Retinal pigment epithelial cell (primary cell): Measurements from ENCODE around the gene CNMD.

Source experiments
- DNase-seq: peaks from one replicate; pipeline ENCODE4 v3.0.0-alpha.2; 2010; ENCODE audit warnings: low read depth
- H3K4me3 ChIP-seq: 2 replicates; pipeline ENCODE4 v1.5.1; 2011; ENCODE audit warnings: mild to moderate bottlenecking, low read length, control low read depth, moderate library complexity
- TF ChIP-seq, protein P1 (sequence below): conservative IDR thresholded peaks from 2 replicates; pipeline ENCODE4 v1.5.1; 2011; ENCODE audit warnings: low read depth, low read length, control low read depth, inconsistent platforms

Gene CNMD

GRCh38 chr13:52765611-52766390 lies 26.2 kb upstream of the CNMD start:
- DNase-seq = no peak

DNA sequence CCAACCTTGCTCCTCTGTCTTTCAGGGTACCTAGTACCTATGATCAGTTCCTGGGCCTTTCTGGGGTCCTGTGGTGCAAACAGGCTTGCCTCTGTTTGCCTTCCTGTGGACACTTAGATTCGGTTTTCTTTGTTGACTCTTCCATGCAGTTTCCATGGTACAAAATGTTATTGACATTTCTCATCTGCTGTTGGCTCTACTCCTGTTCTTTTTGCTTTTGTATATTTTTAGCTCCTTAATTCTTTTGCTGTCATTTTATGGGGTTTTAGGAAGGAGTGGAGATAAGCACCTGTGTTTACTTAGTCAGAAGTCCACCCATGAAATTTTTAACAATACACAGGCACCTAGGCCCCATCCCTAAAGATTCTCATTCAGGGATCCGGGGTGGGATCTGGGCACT lies 20.5 kb upstream of the CNMD start:
- TF ChIP-seq, protein P1, sequence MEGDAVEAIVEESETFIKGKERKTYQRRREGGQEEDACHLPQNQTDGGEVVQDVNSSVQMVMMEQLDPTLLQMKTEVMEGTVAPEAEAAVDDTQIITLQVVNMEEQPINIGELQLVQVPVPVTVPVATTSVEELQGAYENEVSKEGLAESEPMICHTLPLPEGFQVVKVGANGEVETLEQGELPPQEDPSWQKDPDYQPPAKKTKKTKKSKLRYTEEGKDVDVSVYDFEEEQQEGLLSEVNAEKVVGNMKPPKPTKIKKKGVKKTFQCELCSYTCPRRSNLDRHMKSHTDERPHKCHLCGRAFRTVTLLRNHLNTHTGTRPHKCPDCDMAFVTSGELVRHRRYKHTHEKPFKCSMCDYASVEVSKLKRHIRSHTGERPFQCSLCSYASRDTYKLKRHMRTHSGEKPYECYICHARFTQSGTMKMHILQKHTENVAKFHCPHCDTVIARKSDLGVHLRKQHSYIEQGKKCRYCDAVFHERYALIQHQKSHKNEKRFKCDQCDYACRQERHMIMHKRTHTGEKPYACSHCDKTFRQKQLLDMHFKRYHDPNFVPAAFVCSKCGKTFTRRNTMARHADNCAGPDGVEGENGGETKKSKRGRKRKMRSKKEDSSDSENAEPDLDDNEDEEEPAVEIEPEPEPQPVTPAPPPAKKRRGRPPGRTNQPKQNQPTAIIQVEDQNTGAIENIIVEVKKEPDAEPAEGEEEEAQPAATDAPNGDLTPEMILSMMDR = no peak
- DNase-seq = no peak
- H3K4me3 ChIP-seq = no peak overlapping the region

More at GRCh38 chr13:52765611-52766390, 26.2 kb upstream of the CNMD start:
- H3K4me3 ChIP-seq = no peak overlapping the region
- TF ChIP-seq, protein P1 = no peak

DNA sequence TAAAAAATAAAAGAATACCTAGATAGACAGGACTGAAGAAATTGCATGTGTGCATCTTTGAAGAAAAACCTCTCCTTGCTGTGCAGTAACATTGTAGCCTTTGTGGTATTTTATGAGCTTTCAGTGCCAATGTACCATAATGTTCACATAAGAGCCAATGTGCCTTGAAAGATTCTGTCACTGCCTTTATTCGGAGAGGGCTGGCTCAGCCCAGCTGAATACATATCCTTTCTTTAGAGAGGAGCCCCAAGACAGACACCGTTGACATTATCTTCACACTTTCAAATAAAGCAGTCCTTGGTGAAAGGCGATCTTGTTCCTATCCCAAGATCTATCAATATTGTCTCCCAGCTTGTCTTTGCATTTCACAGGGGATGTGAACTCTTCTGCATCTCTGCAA lies 18.5 kb upstream of the CNMD start:
- TF ChIP-seq, protein P1 = no peak
- DNase-seq = no peak
- H3K4me3 ChIP-seq = no peak overlapping the region

DNA sequence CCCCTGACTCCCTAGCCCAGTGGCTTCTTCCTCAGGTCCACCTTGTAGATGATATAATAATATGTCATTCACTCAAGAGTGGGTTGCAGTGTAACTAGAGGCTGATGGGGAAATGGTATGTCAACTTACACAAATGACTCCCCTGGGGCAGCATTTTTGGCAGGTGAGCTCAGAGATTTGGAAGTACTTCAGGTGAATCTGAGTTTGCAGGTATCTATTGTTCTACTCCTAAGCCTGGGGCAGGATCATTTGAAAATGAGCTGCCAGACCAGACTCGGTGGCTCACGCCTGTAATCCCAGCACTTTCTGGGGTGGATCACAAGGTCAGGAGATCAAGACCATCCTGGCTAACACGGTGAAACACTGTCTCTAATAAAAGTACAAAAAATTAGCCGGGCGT lies 11.6 kb upstream of the CNMD start:
- DNase-seq = no peak
- TF ChIP-seq, protein P1 = no peak

GRCh38 chr13:52750713-52751112 lies 11.1 kb upstream of the CNMD start:
- TF ChIP-seq, protein P1 = no peak
- no peak overlapping the region for H3K4me3 ChIP-seq
- DNase-seq = no peak

More for the DNA sequence above, 11.6 kb upstream of the CNMD start:
- H3K4me3 ChIP-seq = no peak overlapping the region

- no peak overlapping the region for H3K4me3 ChIP-seq
- no peak for DNase-seq
- TF ChIP-seq, protein P1 = no peak
These were observed 9.8 kb upstream of the CNMD start for GRCh38 chr13:52749419-52749818.

DNA sequence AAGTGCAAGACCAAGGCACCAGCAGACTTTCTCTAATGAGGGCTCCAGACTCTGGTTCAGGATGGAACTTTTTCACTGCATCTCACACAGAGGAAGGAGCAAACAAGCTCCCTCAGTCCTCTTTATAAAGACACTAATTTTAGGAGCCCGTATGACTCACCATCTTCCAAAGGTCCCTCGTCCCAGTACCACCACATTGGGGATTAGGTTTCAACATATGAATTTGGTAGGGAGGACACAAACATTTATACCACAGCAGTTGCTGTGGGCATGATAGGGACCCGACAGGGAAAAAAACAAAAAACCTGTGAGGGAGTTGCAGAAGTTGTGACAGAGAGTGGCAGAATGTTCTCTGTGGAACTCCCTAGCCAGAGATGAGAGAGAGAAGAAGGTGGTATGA lies 6.5 kb upstream of the CNMD start:
- no peak for DNase-seq
- TF ChIP-seq, protein P1 = no peak
- no peak overlapping the region for H3K4me3 ChIP-seq
